Spleen (tissue), 11 donors: ENCODE measurements around the gene MIDN. TPM values are rescaled to one million over a fixed set of nuclear protein-coding genes. Genes with fewer than 3 reads are reported as not detected.
"Not testable (repeated sequence)": the region's sequence is repeated elsewhere in the genome, so short reads cannot be mapped to it uniquely, and the experiment has no call there.

Experiments
- DNase-seq: peaks from one replicate; pipeline ENCODE4 v3.0.0-alpha.2; 2020
- H3K27ac ChIP-seq, 8 donors: fragments of 200-600 bp; sonication (generic) in 7 of 8; 1 replicate in 4 of 8; 2 replicates in 4 of 8; pipeline versions ENCODE4 v1.5.0 to v1.8.0; 2016 to 2021; ENCODE audit warnings: inconsistent platforms in 4 of 8, mild to moderate bottlenecking in 4 of 8, moderate library complexity in 1 of 8
- H3K27me3 ChIP-seq, 7 donors: fragments of 200-600 bp; sonication (generic) in 6 of 7; replicated peaks in 1 of 7; 1 replicate in 4 of 7; 2 replicates in 3 of 7; pipeline versions ENCODE4 v1.5.0 to v1.8.0; 2016 to 2021; ENCODE audit warnings: inconsistent platforms in 3 of 7, mild to moderate bottlenecking in 1 of 7
- H3K36me3 ChIP-seq, 6 donors: fragments of 200-600 bp; sonication (generic) in 5 of 6; 1 replicate in 4 of 6; 2 replicates in 2 of 6; pipeline versions ENCODE4 v1.5.0 to v1.8.0; 2016 to 2021; ENCODE audit warnings: inconsistent platforms in 2 of 6
- H3K4me1 ChIP-seq, 6 donors: fragments of 200-600 bp; sonication (generic) in 5 of 6; 1 replicate in 3 of 6; 2 replicates in 3 of 6; pipeline versions ENCODE4 v1.5.0 to v1.8.0; 2016 to 2021; ENCODE audit warnings: inconsistent platforms in 3 of 6
- H3K4me3 ChIP-seq, 8 donors: fragments of 200-600 bp; sonication (generic) in 7 of 8; 1 replicate in 4 of 8; 2 replicates in 4 of 8; pipeline versions ENCODE4 v1.5.0 to v1.8.0; 2016 to 2021; ENCODE audit warnings: inconsistent platforms in 4 of 8, mild to moderate bottlenecking in 4 of 8, moderate library complexity in 2 of 8
- H3K9me3 ChIP-seq, 8 donors: fragments of 200-600 bp; sonication (generic) in 7 of 8; 1 replicate in 4 of 8; 2 replicates in 4 of 8; pipeline versions ENCODE4 v1.5.0 to v1.8.0; 2016 to 2021; ENCODE audit warnings: inconsistent platforms in 4 of 8
- POLR2A ChIP-seq, 3 donors: fragments of 450-650 bp; IDR thresholded peaks; one replicate each; pipeline ENCODE4 v1.5.1; 2017; ENCODE audit warnings: antibody characterized with exemption in 3 of 3, mild to moderate bottlenecking in 1 of 3
- POLR2AphosphoS5 ChIP-seq, 3 donors: sonication (generic); formaldehyde crosslinking; IDR thresholded peaks; one replicate each; pipeline ENCODE4 v1.5.1; 2017; ENCODE audit warnings: antibody characterized with exemption in 3 of 3
- WGBS, 5 donors: extraction: QIAGEN DNeasy Blood & Tissue Kit in 3 of 5; methylation state at CpG; one replicate each; pipeline versions ENCODE4 v1.1.5 to v1.1.7; 2013 to 2018; 5-methylcytosine and 5-hydroxymethylcytosine counted together
- intact Hi-C: fragments of 100-400 bp; cut with DNase I; formaldehyde crosslinking; loops from one replicate; pipeline ENCODE4 v1.15.0; 2023; ENCODE audit warnings: low total_unique reads
- polyA plus RNA-seq, 3 donors: library from polyadenylated mRNA; stranded (reverse); fragments of 200-250 nt; gene quantifications; one replicate each; pipeline ENCODE4 v1.2.1, GENCODE V29; 2013
- total RNA-seq, 7 donors: library from RNA; depleted of rRNA in 3 of 7; stranded (reverse); fragments of >200 nt in 3 of 7; fragmentation: NEBNext Ultra II Directional in 4 of 7; extraction: Animal tissue kit (Norgen Biotek cat#: 25700) in 4 of 7; gene quantifications; one replicate each; pipeline versions ENCODE4 v1.1.0 to v1.2.1, GENCODE V29; 2016 to 2021
- TF ChIP-seq, protein P1 (sequence below), 11 experiments: fragments of 200-600 bp in 7 of 11; fragments of 450-650 bp in 4 of 11; sonication (generic) in 4 of 11; IDR thresholded peaks in 8 of 11; conservative IDR thresholded peaks in 3 of 11; 1 replicate in 7 of 11; 2 replicates in 4 of 11; pipeline versions ENCODE4 v1.4.0 to v1.8.0; 2016 to 2021; ENCODE audit warnings: antibody characterized with exemption in 11 of 11, inconsistent platforms in 4 of 11, mild to moderate bottlenecking in 1 of 11
- donor health status: healthy with polysubstance abuse.
- donor health status: DM: no; HTN: no; CAD: no; lungs with moderate emphysema.
- donor health status: DM: no; HTN: no; CAD: no.
- donor health status: Bipolar disorder and iron deficiency.
- donor health status: healthy.
- donor health status: DM: no; HTN: no; CAD: no.
- donor health status: DM: yes; HTN: yes; CAD: no.

Gene MIDN
- total and polyA plus RNA-seq, 10 donors: 16.5 to 223 (median 86.7) TPM

DNA sequence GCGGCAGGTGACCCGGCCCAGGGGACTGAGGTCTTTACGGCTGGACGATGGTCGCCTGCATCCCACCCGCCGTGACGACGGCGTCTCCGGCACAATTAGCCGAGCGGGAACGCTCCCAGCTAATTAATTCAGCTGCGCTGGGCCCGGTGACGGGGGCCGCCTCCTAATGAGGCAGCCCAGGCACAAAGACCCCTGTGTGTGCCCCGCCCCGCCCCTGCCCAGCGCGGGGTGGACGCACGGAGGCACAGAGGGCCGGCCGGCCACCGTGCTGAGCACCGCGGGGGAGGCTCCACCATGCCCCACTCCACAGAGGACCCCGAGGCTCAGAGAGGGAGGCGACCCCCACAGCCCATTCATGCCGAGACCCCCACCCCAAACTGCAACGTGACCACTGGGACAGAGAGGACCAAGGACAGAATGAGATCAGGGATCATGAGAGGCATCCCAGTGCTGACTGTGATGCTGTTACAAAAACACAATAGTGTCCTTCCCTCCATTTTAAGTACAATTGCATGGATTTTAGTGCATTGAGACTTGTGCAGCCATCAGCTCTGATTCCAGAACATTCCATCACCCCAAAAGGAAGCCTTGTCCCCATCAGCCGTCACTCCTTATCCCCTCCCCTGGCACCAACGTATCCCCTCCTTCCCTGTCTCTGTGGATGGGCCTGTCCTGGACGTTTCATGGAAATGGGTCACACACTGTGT, 54.3 kb downstream of the MIDN start:
- peaks cover 0 to 10% (median 0%) of the 10 kb centered on the region in 7 donors for H3K27me3 ChIP-seq
- intact Hi-C loops: no loop called here
- no peak overlapping the region for H3K27ac ChIP-seq
- TF ChIP-seq POLR2AphosphoS5 (IDR thresholded peaks at IDR 0.05) (no peak), POLR2A (IDR thresholded peaks at IDR 0.05) (no peak)
- TF ChIP-seq, protein P1, sequence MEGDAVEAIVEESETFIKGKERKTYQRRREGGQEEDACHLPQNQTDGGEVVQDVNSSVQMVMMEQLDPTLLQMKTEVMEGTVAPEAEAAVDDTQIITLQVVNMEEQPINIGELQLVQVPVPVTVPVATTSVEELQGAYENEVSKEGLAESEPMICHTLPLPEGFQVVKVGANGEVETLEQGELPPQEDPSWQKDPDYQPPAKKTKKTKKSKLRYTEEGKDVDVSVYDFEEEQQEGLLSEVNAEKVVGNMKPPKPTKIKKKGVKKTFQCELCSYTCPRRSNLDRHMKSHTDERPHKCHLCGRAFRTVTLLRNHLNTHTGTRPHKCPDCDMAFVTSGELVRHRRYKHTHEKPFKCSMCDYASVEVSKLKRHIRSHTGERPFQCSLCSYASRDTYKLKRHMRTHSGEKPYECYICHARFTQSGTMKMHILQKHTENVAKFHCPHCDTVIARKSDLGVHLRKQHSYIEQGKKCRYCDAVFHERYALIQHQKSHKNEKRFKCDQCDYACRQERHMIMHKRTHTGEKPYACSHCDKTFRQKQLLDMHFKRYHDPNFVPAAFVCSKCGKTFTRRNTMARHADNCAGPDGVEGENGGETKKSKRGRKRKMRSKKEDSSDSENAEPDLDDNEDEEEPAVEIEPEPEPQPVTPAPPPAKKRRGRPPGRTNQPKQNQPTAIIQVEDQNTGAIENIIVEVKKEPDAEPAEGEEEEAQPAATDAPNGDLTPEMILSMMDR (IDR thresholded peaks at IDR 0.05 in 8 of 11, conservative IDR thresholded peaks at IDR 0.05 in 3 of 11): no peak
- no peaks in the 10 kb centered on the region for H3K9me3 ChIP-seq
- WGBS, 5 donors: 75 to 90% (median 81%) methylated on average over 17 to 36 of the region's 36 CpGs
- H3K4me3 ChIP-seq: no peak overlapping the region
- H3K4me1 ChIP-seq: no peaks in the 10 kb centered on the region
- no peaks in the 10 kb centered on the region for H3K36me3 ChIP-seq
- no peak for DNase-seq

DNA sequence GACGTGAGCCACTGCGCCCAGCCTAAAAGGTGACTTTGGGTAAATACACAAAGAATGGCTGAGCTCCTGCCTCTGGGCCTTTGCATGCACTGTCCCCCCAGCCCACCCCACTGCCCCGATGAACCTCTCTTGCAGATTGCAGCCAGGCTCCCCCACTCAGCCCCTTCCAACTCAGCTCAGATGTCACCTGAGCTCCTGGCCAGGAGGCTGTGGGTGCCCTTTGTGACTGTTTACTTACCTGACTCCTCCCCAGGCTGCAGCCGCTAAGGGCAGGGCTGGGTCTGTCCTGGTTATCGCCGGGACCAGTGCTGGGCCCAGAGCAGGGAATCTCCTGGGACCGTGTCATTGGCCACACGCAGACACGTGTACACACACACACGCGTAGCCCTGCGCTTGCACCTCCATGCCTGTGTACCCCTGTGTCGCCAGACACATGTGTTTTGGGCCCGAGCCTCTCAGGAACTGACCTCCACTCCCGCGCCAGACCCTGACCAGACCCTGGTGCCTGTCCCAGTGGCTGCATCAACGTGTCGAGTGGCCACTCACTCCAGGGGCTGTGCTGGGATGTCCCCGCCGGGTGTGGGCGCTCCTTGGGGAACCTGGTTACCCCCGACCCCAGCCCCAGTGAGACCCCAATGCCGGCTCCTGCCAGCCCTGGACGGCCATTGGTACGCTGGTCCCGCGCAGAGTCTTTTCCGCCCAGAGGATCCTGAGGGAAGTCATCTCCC, 56.0 kb downstream of the MIDN start:
- 87 to 94% (median 91%) methylated on average over 13 to 28 of the region's 28 CpGs for WGBS, 5 donors
- Histone ChIP-seq H3K4me3 (no peak overlapping the region), H3K9me3 (no peaks in the 10 kb centered on the region), H3K27me3 (peaks cover 0 to 10% (median 0%) of the 10 kb centered on the region in 7 donors), H3K36me3 (no peaks in the 10 kb centered on the region), H3K4me1 (no peaks in the 10 kb centered on the region), H3K27ac (no peak overlapping the region)
- TF ChIP-seq POLR2AphosphoS5 (IDR thresholded peaks at IDR 0.05): no peak
- TF ChIP-seq, protein P1 (IDR thresholded peaks at IDR 0.05 in 8 of 11, conservative IDR thresholded peaks at IDR 0.05 in 3 of 11): no peak
- no peak for TF ChIP-seq POLR2A (IDR thresholded peaks at IDR 0.05)
- intact Hi-C loops: no loop called here
- peak; percentile 62 for DNase-seq

DNA sequence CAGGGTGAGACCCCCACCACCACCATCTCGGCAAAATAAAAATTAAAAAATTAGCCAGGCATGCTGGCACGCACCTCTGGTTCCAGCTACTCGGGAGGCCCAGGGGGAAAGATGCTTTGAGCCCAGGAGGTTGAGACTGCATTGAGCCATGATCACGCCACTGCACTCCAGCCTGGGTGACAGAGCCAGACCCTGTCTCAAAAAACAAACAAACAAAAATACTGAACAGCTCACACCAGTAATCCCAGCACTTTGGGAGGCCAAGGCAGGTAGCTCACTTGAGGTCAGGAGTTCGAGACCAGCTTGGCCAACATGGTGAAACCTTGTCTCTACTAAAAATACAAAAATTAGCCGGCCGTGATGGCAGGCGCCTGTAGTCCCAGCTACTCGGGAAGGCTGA, 57.0 kb downstream of the MIDN start:
- DNase-seq, H3K9me3 ChIP-seq, H3K4me3 ChIP-seq, H3K4me1 ChIP-seq, H3K36me3 ChIP-seq, H3K27ac ChIP-seq, intact Hi-C loops: not testable (repeated sequence)
- 81 to 90% (median 89%) methylated on average over 9 of the region's 9 CpGs for WGBS, 5 donors
- peaks cover 0 to 11% (median 0%) of the 10 kb centered on the region in 7 donors for H3K27me3 ChIP-seq

DNA sequence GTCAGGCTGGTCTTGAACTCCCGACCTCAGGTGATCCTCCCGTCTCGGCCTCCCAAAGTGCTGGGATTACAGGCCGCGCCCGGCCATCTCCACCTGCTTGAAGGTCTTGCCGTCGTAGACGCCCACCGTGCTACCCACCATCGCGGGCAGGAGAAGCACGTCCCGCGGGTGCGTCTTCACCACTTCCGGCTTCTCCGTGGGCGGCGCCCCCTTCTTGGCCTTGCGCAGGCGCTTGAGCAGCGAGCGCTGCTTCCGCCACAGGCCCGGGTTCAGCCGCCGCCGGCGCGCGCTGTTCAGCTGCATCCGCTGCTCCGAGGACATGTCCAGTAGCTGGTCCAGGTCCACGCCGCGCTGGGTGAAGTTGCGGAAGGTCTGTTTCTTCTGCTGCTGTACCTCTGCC, 58.9 kb downstream of the MIDN start:
- Histone ChIP-seq H3K9me3 (no peaks in the 10 kb centered on the region), H3K4me1 (no peaks in the 10 kb centered on the region), H3K27me3 (peaks cover 0 to 30% (median 0%) of the 10 kb centered on the region in 7 donors), H3K36me3 (no peaks in the 10 kb centered on the region), H3K4me3 (no peak overlapping the region), H3K27ac (no peak overlapping the region)
- 89 to 93% (median 92%) methylated on average over 27 to 38 of the region's 38 CpGs for whole genome bisulfite sequencing, 5 donors
- intact Hi-C loops: no loop called here
- TF ChIP-seq, protein P1 (IDR thresholded peaks at IDR 0.05 in 8 of 11, conservative IDR thresholded peaks at IDR 0.05 in 3 of 11): no peak
- no peak for TF ChIP-seq POLR2AphosphoS5 (IDR thresholded peaks at IDR 0.05)
- no peak for TF ChIP-seq POLR2A (IDR thresholded peaks at IDR 0.05)
- DNase-seq: no peak
